GM12878 (cell line): Measurements from ENCODE around the gene MRPL36. TPM values are rescaled to one million over a fixed set of nuclear protein-coding genes. Genes with fewer than 3 reads are reported as not detected.
A peak's percentile ranks its signal among the peaks of the same experiment; 100 is the strongest.

ENCODE experiments used
- ATAC-seq: fragments of 200-7000 bp; cut with Tn5 transposase; 3 replicates; pipeline ENCODE4 v1.9.1; 2020; ENCODE audit warnings: mild to moderate bottlenecking, moderate library complexity
- BruUV-seq: library from RNA; stranded (reverse); fragments of 400-500 nt; replicated peaks from 2 replicates; lab custom pipeline; 2021; lab: Mats Ljungman, UMichigan
- CTCF ChIA-PET: fragments of 300-600 bp; sonication (Branson Sonifier 250); formaldehyde crosslinking; extraction: SDS; loops from one replicate; lab custom pipeline; 2021; ENCODE audit warnings: inconsistent platforms; lab: Yijun Ruan, JAX
- POLR2A ChIA-PET: fragments of 350-600 bp; formaldehyde crosslinking; extraction: SDS; loops from one replicate; lab custom pipeline; 2021; ENCODE audit warnings: inconsistent platforms; lab: Charles Lee
- RAD21 ChIA-PET: fragments of 300-600 bp; sonication (Branson Sonifier 250); formaldehyde crosslinking; loops from one replicate; lab custom pipeline; 2023; ENCODE audit warnings: antibody characterized with exemption; ENCODE audit not compliant: unreplicated experiment; lab: Charles Lee
- SMC1A ChIA-PET: fragments of 300-600 bp; sonication (Branson Sonifier 250); formaldehyde crosslinking; loops from one replicate; lab custom pipeline; 2023; ENCODE audit not compliant: unreplicated experiment, uncharacterized antibody; lab: Charles Lee
- DNase-seq: peaks from one replicate; pipeline ENCODE4 v3.0.0-alpha.2; 2011; ENCODE audit warnings: low read depth, low spot score
- FAIRE-seq: peaks from 3 replicates; lab custom pipeline; 2011; peaks lifted over from hg19 to GRCh38; lab: Jason Lieb, UNC
- H2AFZ ChIP-seq: 2 replicates; pipeline ENCODE4 v1.6.0; 2011; ENCODE audit warnings: low read depth, low read length, control low read depth; ENCODE audit not compliant: control insufficient read depth
- H3K27ac ChIP-seq: 2 replicates; pipeline ENCODE4 v1.5.1; 2011; ENCODE audit warnings: control low read depth; ENCODE audit not compliant: control insufficient read depth, insufficient read depth
- H3K27me3 ChIP-seq, 2 experiments: replicated peaks in 1 of 2; 2 replicates each; pipeline versions ENCODE4 v1.6.0 to v1.6.1; 2011; ENCODE audit warnings: low read length in 1 of 2; ENCODE audit not compliant: control insufficient read depth in 2 of 2, insufficient read depth in 2 of 2
- H3K36me3 ChIP-seq, 2 experiments: 2 replicates each; pipeline ENCODE4 v1.5.1; 2011; ENCODE audit warnings: low read length in 1 of 2; ENCODE audit not compliant: control insufficient read depth in 2 of 2, insufficient read depth in 2 of 2
- H3K4me1 ChIP-seq: 2 replicates; pipeline ENCODE4 v1.6.1; 2011; ENCODE audit warnings: mild to moderate bottlenecking, low read length, moderate library complexity, mixed read lengths; ENCODE audit not compliant: control insufficient read depth, insufficient read depth
- H3K4me2 ChIP-seq: 2 replicates; pipeline ENCODE4 v1.6.0; 2011; ENCODE audit warnings: control low read depth; ENCODE audit not compliant: control insufficient read depth, insufficient read depth
- H3K4me3 ChIP-seq: fragments of 200-600 bp; sonication (generic); 2 replicates; pipeline ENCODE4 v1.5.1; 2016
- H3K79me2 ChIP-seq: 2 replicates; pipeline ENCODE4 v1.6.0; 2011; ENCODE audit warnings: low read length; ENCODE audit not compliant: control insufficient read depth, insufficient read depth
- H3K9ac ChIP-seq: 2 replicates; pipeline ENCODE4 v1.8.0; 2011; ENCODE audit warnings: low read length, control low read depth, mixed read lengths; ENCODE audit not compliant: control insufficient read depth, insufficient read depth
- H3K9me3 ChIP-seq: replicated peaks from 3 replicates; pipeline ENCODE4 v1.5.1; 2011; ENCODE audit warnings: mild to moderate bottlenecking, low read length; ENCODE audit not compliant: control insufficient read depth, insufficient read depth
- H4K20me1 ChIP-seq: 2 replicates; pipeline ENCODE4 v1.6.0; 2011; ENCODE audit not compliant: control insufficient read depth, insufficient read depth
- CHD1 ChIP-seq: IDR thresholded peaks from 2 replicates; pipeline ENCODE4 v1.6.1; 2012; ENCODE audit warnings: low read depth, low read length, improper control_type of control experiment
- CUX1 ChIP-seq: IDR thresholded peaks from 2 replicates; pipeline ENCODE4 v1.6.1; 2012; ENCODE audit warnings: improper control_type of control experiment, low read depth, low read length; ENCODE audit not compliant: insufficient replicate concordance
- ETV6 ChIP-seq, 2 experiments: fragments of 450-650 bp in 1 of 2; IDR thresholded peaks in 1 of 2; conservative IDR thresholded peaks in 1 of 2; 2 replicates each; pipeline ENCODE4 v1.6.1; 2014; ENCODE audit warnings: antibody characterized with exemption in 1 of 2, borderline replicate concordance in 1 of 2, low read depth in 1 of 2, mild to moderate bottlenecking in 1 of 2, moderate library complexity in 1 of 2
- GABPA ChIP-seq: IDR thresholded peaks from 2 replicates; pipeline ENCODE4 v1.6.1; 2014; ENCODE audit warnings: antibody characterized with exemption, low read depth, mild to moderate bottlenecking, inconsistent platforms
- HCFC1 ChIP-seq: fragments of 150-350 bp; IDR thresholded peaks from 2 replicates; pipeline ENCODE4 v1.6.1; 2014; ENCODE audit warnings: low read length
- HSF1 ChIP-seq: fragments of 150-350 bp; IDR thresholded peaks from 2 replicates; pipeline ENCODE4 v1.6.1; 2014; ENCODE audit warnings: mild to moderate bottlenecking, low read depth, low read length
- MLLT1 ChIP-seq: fragments of 450-650 bp; IDR thresholded peaks from 2 replicates; pipeline ENCODE4 v1.6.1; 2016; ENCODE audit warnings: mild to moderate bottlenecking
- NR2C2 ChIP-seq: IDR thresholded peaks from 2 replicates; pipeline ENCODE4 v1.6.1; 2011; ENCODE audit warnings: borderline replicate concordance, low read depth; ENCODE audit not compliant: control insufficient read depth, insufficient read length
- RB1 ChIP-seq: fragments of 450-650 bp; formaldehyde crosslinking; IDR thresholded peaks from 2 replicates; pipeline ENCODE4 v1.6.1; 2017; ENCODE audit warnings: mild to moderate bottlenecking, borderline replicate concordance
- SIX5 ChIP-seq: IDR thresholded peaks from 2 replicates; pipeline ENCODE4 v1.6.1; 2011; ENCODE audit warnings: mild to moderate bottlenecking, low read depth, low read length, moderate library complexity; ENCODE audit not compliant: severe bottlenecking
- SP1 ChIP-seq: IDR thresholded peaks from one replicate; pipeline ENCODE4 v1.6.1; 2011; ENCODE audit warnings: low read depth, low read length
- SUPT20H ChIP-seq: IDR thresholded peaks from 2 replicates; pipeline ENCODE4 v1.6.1; 2011; ENCODE audit warnings: low read depth, mild to moderate bottlenecking, low read length, moderate library complexity, borderline replicate concordance; ENCODE audit not compliant: control insufficient read depth
- TCF7 ChIP-seq: IDR thresholded peaks from 2 replicates; pipeline ENCODE4 v1.6.1; 2014; ENCODE audit warnings: antibody characterized with exemption, borderline replicate concordance
- USF1 ChIP-seq: IDR thresholded peaks from 2 replicates; pipeline ENCODE4 v1.6.1; 2011; ENCODE audit warnings: borderline replicate concordance, low read depth, mild to moderate bottlenecking, moderate library complexity, mixed read lengths, low read length; ENCODE audit not compliant: insufficient read depth; ENCODE audit errors: extremely low read length
- WGBS: methylation state at CpG from one replicate; pipeline ENCODE4 v1.1.6; 2016; ENCODE audit warnings: low lambda C conversion rate; ENCODE audit not compliant: insufficient replicate concordance, insufficient coverage; ENCODE audit errors: missing lambda C conversion rate; 5-methylcytosine and 5-hydroxymethylcytosine counted together
- in situ Hi-C: fragments of 300-500 bp; cut with MboI; formaldehyde crosslinking; loops from 9 replicates; pipeline ENCODE4 v1.14.3; 2018; ENCODE audit warnings: mixed read lengths
- intact Hi-C: fragments of 100-400 bp; cut with micrococcal nuclease; formaldehyde crosslinking; loops from one replicate; pipeline ENCODE4 v1.14.2; 2022; ENCODE audit not compliant: unreplicated experiment
- polyA plus RNA-seq, 11 experiments: library from polyadenylated mRNA; depleted of rRNA in 4 of 11; unstranded in 6 of 11; stranded (reverse) in 5 of 11; fragments of >200 nt; fragmentation: Nextera tagmentation in 4 of 11; fragmentation: Illumina TruSeq in 1 of 11; extraction: Ambion mirVana in 4 of 11; extraction: Trizol in 1 of 11; gene quantifications; 1 replicate in 1 of 11; 2 replicates in 10 of 11; pipeline versions ENCODE4 v1.2.1 to v1.2.3, GENCODE V29; 2011 to 2016; ENCODE audit warnings: inconsistent platforms in 2 of 11, missing spikeins in 2 of 11, low read depth in 1 of 11
- total RNA-seq, 4 experiments: library from RNA; depleted of rRNA in 3 of 4; stranded (reverse); fragments of >200 nt in 3 of 4; fragmentation: Illumina TruSeq in 1 of 4; extraction: Trizol in 1 of 4; gene quantifications; 2 replicates each; pipeline versions ENCODE4 v1.2.1 to v1.2.3, GENCODE V29; 2013 to 2021

Gene MRPL36
- total and polyA plus RNA-seq, 10 of the 15 experiments (the other 5 are each of a cell fraction or from before 2014, with no cell fraction given), result 89.2 to 559 (median 152) TPM

GRCh38 chr5:1783216-1783554 lies 16.5 kb downstream of the MRPL36 start:
- BruUV-seq, result no TSS peak
- Histone ChIP-seq H3K9me3 (no peaks in the 10 kb centered on the region), H3K27me3 (no peaks in the 10 kb centered on the region), H3K9ac (peak overlapping the region; percentile 41), H3K27ac (peak overlapping the region; percentile 75), H3K36me3 (no peaks in the 10 kb centered on the region), H3K79me2 (no peaks in the 10 kb centered on the region), H3K4me3 (peak overlapping the region; percentile 28; the same call in 1 of the 2 replicates), H2AFZ (peak overlapping the region; percentile 81), H3K4me2 (peak overlapping the region; percentile 78), H4K20me1 (no peaks in the 10 kb centered on the region), H3K4me1 (peaks cover 35% of the 10 kb centered on the region)
- POLR2A ChIA-PET, result interaction anchor here (0.7 to 1.5 kb wide), 3 partner anchors 10 to 18 kb away, joined by 3 to 14 read pairs (median 4); partner anchors contain the start of gene NDUFS6
- peak; percentile 63 for DNase-seq
- ATAC-seq, result peak; percentile 87
- CTCF ChIA-PET, result interaction anchor here (1.0 kb wide), 1 partner anchor 10 kb away, joined by 6 read pairs; no protein-coding TSS in a partner anchor
- SMC1A ChIA-PET, result interaction anchor here (2.0 to 2.7 kb wide), 2 partner anchors 10 to 17 kb away, joined by 9 to 12 read pairs; partner anchors contain the start of genes MRPL36 and NDUFS6
- WGBS, result under 1% methylated on average over 11 of the region's 11 CpGs
- in situ Hi-C loops (no loop called here), intact Hi-C loops (loop anchor here (1.0 to 2.0 kb wide), 2 partner anchors 9 to 18 kb away; partner anchors contain the start of gene NDUFS6)
- RAD21 ChIA-PET, result interaction anchor here (1.0 to 3.3 kb wide), 2 partner anchors 10 to 17 kb away, joined by 4 to 22 read pairs; no protein-coding TSS in a partner anchor
- peak; percentile 74 for FAIRE-seq
- TF ChIP-seq NR2C2 (no peak), SP1 (peak; percentile 18), SIX5 (no peak), RB1 (no peak), HCFC1 (no peak), TCF7 (peak; percentile 98), SUPT20H (no peak), USF1 (no peak), MLLT1 (no peak), CHD1 (no peak), ETV6 (conservative IDR thresholded peaks at IDR 0.05 in 1 of 2, IDR thresholded peaks at IDR 0.05 in 1 of 2; ENCODE audit: borderline replicate concordance in 1 of 2, low read depth in 1 of 2) (peak in 1 of 2 experiments; percentile 55; a peak in 1 of 4 replicates), HSF1 (no peak), CUX1 (no peak), GABPA (no peak)
